ENCODE results near the gene NNAT. TPM values are rescaled to one million over a fixed set of nuclear protein-coding genes. Genes with fewer than 3 reads are reported as not detected.
A peak's percentile ranks its signal among the peaks of the same experiment; 100 is the strongest.

The NNAT gene
- total RNA-seq, 1 donor from 2014 or later = 14.7 TPM

DNA sequence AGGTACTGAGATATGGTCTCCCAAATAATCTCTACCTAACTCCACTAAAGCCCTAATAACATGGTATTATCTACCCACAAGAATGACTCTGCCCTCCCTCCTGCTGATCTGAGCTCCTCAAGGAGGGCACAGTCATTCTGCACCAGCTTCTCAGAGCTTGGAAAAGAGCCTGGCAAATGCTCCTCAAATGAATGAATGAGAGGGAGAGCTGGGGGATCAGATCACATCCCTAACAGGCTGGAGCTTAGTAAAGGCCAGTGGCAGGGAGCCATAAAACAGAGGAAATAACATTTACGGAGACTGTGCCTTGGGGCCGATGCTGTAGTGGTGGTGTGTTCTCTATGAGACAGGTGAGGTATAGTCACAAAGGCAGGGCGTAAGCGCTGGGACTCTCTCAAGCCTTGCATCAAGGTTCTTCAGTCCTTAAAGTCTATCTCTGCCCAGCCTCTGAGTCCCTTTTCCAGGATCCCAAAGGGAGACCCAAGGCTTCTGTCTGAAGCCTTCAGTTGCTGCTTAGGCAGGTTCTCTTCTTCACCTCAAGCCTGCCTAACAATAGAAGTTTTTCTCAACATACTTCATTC is 7.2 kb upstream of the NNAT start:
- TF ChIP-seq, protein P1, sequence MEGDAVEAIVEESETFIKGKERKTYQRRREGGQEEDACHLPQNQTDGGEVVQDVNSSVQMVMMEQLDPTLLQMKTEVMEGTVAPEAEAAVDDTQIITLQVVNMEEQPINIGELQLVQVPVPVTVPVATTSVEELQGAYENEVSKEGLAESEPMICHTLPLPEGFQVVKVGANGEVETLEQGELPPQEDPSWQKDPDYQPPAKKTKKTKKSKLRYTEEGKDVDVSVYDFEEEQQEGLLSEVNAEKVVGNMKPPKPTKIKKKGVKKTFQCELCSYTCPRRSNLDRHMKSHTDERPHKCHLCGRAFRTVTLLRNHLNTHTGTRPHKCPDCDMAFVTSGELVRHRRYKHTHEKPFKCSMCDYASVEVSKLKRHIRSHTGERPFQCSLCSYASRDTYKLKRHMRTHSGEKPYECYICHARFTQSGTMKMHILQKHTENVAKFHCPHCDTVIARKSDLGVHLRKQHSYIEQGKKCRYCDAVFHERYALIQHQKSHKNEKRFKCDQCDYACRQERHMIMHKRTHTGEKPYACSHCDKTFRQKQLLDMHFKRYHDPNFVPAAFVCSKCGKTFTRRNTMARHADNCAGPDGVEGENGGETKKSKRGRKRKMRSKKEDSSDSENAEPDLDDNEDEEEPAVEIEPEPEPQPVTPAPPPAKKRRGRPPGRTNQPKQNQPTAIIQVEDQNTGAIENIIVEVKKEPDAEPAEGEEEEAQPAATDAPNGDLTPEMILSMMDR (IDR thresholded peaks at IDR 0.05) = no peak
- no peak for DNase-seq (ENCODE audit: extremely low spot score, unreplicated experiment)
- Mint-ChIP-seq H3K4me3 (ENCODE audit: unreplicated experiment) (no peak overlapping the region), H3K27ac (ENCODE audit: unreplicated experiment) (no peak overlapping the region), H3K27me3 (ENCODE audit: unreplicated experiment) (no peaks in the 10 kb centered on the region), H3K4me1 (ENCODE audit: unreplicated experiment) (peaks cover 42% of the 10 kb centered on the region), H3K9me3 (ENCODE audit: unreplicated experiment) (no peaks in the 10 kb centered on the region), H3K36me3 (ENCODE audit: unreplicated experiment) (peaks cover 43% of the 10 kb centered on the region)

DNA sequence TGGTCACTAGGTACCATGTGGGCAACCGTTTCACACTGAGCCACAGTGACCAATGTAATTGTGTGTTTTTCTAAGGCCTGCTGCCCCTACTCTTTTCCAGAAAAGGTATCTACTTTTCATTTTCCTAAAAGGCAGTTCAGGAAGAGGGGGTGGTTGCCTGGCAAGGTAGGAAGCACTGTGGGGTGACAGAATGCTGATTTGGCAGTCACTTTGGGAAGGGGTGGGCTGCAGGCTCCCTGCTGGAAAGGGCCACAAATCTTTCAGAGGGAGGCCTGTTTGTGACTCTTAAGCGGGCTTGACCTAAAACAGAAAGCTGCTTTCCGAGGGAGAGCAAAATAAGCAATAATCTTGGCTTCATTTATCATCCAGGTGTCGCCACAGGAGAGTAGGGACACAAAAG is 5.2 kb upstream of the NNAT start:
- no peaks in the 10 kb centered on the region for H3K9me3 Mint-ChIP-seq (ENCODE audit: unreplicated experiment)
- peaks cover 62% of the 10 kb centered on the region for H3K4me1 Mint-ChIP-seq (ENCODE audit: unreplicated experiment)
- no peak overlapping the region for H3K4me3 Mint-ChIP-seq (ENCODE audit: unreplicated experiment)
- DNase-seq (ENCODE audit: extremely low spot score, unreplicated experiment) = no peak
- H3K27me3 Mint-ChIP-seq (ENCODE audit: unreplicated experiment) = no peaks in the 10 kb centered on the region
- H3K36me3 Mint-ChIP-seq (ENCODE audit: unreplicated experiment) = peaks cover 36% of the 10 kb centered on the region
- TF ChIP-seq, protein P1 (IDR thresholded peaks at IDR 0.05) = no peak
- no peak overlapping the region for H3K27ac Mint-ChIP-seq (ENCODE audit: unreplicated experiment)

DNA sequence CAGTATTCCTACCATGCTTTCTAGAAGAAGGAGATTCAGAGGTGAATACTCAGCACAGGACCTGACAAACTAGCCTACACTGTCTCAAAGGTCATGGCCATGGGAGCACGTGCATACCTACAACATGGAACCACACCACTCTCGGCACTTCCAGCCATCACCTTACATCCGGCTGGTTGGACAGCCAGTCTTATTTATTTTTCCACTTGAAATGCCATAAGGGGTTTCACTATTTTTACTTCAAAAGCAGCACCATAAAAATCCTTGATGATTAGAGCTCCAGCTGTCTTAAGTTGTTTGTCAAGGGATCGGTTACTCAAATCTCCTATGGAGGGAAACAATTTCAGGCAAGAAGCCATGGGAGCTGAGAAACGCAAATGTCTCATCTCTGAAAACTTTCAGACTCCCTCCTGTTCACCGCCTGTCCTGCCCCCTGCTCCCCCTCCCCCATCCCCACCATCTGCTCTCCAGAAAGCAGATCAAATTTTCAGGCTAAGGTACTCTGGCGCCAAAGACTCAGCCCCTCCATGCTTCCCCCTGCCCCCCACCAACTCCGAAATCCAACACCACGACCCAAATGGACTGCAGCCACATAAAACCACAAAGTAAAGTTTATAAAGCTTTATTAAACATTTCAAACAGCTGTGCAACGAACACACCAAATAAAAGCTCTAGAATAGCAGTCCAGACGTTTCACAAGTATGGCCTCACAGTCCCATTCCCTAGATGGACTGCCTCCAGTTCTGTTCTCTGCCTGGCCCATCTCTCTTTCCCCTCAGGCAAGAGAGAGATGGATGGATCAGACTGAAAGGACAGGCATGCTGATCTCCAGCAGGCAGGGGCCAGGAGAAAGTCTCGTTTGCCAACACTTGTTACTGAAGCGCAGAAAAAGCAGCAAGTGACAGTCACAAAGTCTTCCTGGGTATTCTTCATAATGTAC is 4.0 kb upstream of the NNAT start:
- H3K4me1 Mint-ChIP-seq (ENCODE audit: unreplicated experiment) = peaks cover 64% of the 10 kb centered on the region
- H3K4me3 Mint-ChIP-seq (ENCODE audit: unreplicated experiment) = no peak overlapping the region
- peak overlapping the region; percentile 16 for H3K27ac Mint-ChIP-seq (ENCODE audit: unreplicated experiment)
- H3K27me3 Mint-ChIP-seq (ENCODE audit: unreplicated experiment) = no peaks in the 10 kb centered on the region
- TF ChIP-seq, protein P1 (IDR thresholded peaks at IDR 0.05) = no peak
- H3K9me3 Mint-ChIP-seq (ENCODE audit: unreplicated experiment) = no peaks in the 10 kb centered on the region
- peaks cover 29% of the 10 kb centered on the region for H3K36me3 Mint-ChIP-seq (ENCODE audit: unreplicated experiment)
- no peak for DNase-seq (ENCODE audit: extremely low spot score, unreplicated experiment)

DNA sequence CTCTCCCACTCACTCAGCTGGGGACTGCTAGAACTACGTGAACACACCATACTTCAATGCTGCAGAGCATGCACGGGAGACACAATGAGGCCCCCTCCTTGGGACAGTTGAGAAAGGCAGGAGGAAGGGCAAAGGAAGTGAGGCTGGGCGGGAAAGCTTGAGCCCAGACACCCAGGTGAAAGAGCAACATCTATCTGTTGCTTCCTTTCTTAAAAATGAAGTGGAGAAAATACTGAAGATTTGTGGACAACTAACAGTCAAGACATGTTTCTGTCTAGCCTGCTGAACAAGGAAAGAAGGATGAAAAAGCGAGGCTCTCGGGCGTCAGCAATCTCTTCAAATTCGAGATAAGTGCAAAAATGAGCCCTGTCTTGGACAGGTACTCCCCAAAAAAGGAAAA is 3.0 kb upstream of the NNAT start:
- TF ChIP-seq, protein P1 (IDR thresholded peaks at IDR 0.05) = no peak
- no peak for DNase-seq (ENCODE audit: extremely low spot score, unreplicated experiment)
- no peak overlapping the region for H3K27ac Mint-ChIP-seq (ENCODE audit: unreplicated experiment)
- H3K36me3 Mint-ChIP-seq (ENCODE audit: unreplicated experiment) = peaks cover 26% of the 10 kb centered on the region
- H3K4me1 Mint-ChIP-seq (ENCODE audit: unreplicated experiment) = peaks cover 61% of the 10 kb centered on the region
- H3K27me3 Mint-ChIP-seq (ENCODE audit: unreplicated experiment) = no peaks in the 10 kb centered on the region
- H3K4me3 Mint-ChIP-seq (ENCODE audit: unreplicated experiment) = no peak overlapping the region
- H3K9me3 Mint-ChIP-seq (ENCODE audit: unreplicated experiment) = no peaks in the 10 kb centered on the region

Data from osteocyte (in vitro differentiated cells).